GM13976 (cell line): ENCODE data around the gene GATA3.

Source experiments
- DNase-seq: peaks from one replicate; pipeline ENCODE4 v3.0.0; 2012; ENCODE audit warnings: low spot score
- in situ Hi-C: fragments of 300-500 bp; cut with MboI; formaldehyde crosslinking; loops from one replicate; pipeline ENCODE4 v1.12.0; 2022; ENCODE audit warnings: low sequenced_read_pairs, mixed read lengths, inconsistent platforms; ENCODE audit not compliant: unreplicated experiment
- TF ChIP-seq, protein P1 (sequence below): IDR thresholded peaks from 2 replicates; pipeline ENCODE4 v1.5.1; 2012; ENCODE audit warnings: borderline replicate concordance, mild to moderate bottlenecking; ENCODE audit not compliant: insufficient read depth; ENCODE audit errors: extremely low read depth, missing control alignments, control extremely low read depth

Gene GATA3

DNA sequence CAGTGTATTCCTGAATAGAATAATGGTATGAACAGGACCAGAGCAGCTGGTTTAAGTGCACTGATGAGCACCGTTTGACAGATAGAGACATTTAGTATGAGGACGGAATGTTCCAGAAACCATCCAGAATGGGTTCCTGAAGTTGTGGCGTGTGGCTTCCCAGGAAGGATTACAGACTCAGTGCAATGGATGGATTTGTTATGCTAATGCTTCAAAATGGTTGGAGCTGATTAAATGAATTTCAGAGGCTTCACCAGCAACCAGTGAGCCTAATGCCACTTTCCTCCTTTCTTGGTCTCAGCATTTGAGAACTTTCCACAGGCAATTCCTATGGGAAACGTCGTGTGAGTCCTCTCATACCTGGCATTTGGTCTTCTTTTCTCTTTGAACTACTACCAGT lies 9.9 kb downstream of the GATA3 start:
- DNase-seq = no peak
- TF ChIP-seq, protein P1, sequence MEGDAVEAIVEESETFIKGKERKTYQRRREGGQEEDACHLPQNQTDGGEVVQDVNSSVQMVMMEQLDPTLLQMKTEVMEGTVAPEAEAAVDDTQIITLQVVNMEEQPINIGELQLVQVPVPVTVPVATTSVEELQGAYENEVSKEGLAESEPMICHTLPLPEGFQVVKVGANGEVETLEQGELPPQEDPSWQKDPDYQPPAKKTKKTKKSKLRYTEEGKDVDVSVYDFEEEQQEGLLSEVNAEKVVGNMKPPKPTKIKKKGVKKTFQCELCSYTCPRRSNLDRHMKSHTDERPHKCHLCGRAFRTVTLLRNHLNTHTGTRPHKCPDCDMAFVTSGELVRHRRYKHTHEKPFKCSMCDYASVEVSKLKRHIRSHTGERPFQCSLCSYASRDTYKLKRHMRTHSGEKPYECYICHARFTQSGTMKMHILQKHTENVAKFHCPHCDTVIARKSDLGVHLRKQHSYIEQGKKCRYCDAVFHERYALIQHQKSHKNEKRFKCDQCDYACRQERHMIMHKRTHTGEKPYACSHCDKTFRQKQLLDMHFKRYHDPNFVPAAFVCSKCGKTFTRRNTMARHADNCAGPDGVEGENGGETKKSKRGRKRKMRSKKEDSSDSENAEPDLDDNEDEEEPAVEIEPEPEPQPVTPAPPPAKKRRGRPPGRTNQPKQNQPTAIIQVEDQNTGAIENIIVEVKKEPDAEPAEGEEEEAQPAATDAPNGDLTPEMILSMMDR = no peak
- in situ Hi-C loops = no loop called here

DNA sequence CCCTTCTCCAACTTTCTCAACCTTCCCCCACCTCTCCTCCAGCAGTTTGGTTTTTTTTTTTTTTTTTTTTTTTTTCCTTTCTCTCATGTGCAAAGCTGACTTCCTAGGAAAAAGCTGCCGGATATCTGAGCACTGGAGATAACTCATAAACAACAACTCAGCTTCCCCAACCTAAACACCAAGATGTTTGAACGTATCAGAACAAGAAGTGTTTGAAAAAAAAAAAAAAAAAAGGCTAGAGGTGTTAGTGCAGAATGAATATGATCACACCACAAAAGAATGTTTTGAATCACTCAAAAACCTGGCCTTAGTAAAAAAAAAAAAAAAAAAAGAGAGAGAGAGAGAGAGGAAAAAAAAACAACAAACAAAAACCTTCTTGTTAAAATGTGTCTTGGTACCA lies 11.2 kb downstream of the GATA3 start:
- no peak for DNase-seq
- in situ Hi-C loops = no loop called here

DNA sequence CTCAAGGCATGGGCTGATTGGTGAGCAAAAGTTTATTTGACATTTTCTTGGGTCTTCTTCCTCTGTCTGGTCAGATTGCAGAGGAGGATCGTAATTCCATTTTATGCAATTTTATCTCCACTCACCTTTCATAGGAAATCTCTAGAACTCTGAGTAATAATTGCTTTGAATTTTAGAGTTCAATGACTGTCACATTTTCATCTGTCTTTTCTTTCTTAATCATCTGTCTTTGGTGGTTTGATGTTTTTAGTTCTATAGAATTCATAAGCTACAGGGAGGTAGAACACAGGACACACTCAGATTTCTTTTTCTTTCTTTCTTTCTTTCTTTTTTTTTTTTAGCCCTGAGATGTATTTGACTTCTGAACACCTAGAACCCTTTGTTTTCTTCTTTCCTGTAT lies 11.6 kb downstream of the GATA3 start:
- TF ChIP-seq, protein P1 = no peak
- in situ Hi-C loops = no loop called here
- DNase-seq = no peak

More for the DNA sequence above, 11.2 kb downstream of the GATA3 start:
- TF ChIP-seq, protein P1 = no peak

DNA sequence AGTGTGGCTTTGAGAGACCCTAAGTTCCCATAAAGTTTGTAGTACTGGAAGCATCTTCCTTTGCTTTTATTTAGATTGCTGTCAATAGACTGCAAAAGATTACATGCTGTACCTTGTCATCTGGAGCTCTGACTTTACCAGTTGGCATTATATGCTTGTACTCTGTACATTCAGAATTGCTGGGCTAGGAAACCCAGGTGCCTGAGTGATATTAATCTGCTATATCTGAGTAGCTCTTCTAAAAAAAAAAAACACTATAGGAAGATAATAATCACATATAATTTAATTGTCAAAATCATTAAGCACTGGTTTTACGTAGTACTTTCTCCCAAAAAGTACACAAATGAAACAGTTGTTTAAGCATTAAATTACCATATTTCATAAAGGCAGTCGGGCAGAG lies 12.3 kb downstream of the GATA3 start:
- no peak for DNase-seq
- in situ Hi-C loops = no loop called here
- TF ChIP-seq, protein P1 = no peak

DNA sequence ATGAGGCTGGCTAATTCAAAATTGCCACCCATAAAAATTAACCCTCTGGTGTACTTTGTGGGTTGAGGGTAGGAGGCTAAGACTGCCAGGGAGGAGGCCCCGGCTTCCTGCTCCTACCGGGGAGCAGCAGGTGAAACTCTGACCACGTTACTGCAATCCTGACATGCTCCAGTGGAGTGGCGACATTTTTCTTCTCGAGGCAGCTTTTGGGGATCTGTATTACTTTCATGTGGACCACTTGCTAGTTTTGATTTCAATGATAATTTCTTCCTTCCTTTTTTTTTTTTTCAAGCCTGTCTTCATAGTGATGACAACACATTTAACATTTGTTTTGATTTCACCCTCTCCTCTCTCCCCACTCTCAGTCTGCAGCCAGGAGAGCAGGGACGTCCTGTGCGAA lies 14.6 kb downstream of the GATA3 start:
- DNase-seq = no peak
- in situ Hi-C loops = no loop called here
- TF ChIP-seq, protein P1 = no peak

DNA sequence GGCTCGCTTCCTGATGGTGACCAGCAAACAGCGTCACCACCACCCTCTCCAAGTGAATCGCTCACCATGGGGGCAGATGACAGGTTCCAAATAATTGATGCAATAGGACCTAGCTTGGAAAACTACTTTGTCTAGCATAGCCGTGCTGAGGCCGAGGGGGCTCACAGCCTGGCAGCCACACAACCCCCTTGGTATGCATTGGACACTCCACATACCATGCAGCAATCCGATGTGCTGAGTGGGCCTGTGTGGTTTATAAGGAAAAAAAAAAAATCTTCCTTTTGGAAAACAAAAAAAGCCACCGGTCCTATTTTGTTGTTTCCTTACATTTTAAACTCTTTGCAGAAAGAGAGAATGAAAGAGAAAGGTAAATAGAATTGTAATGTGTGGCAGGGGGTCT lies 15.1 kb downstream of the GATA3 start:
- in situ Hi-C loops = no loop called here
- TF ChIP-seq, protein P1 = no peak
- DNase-seq = no peak

DNA sequence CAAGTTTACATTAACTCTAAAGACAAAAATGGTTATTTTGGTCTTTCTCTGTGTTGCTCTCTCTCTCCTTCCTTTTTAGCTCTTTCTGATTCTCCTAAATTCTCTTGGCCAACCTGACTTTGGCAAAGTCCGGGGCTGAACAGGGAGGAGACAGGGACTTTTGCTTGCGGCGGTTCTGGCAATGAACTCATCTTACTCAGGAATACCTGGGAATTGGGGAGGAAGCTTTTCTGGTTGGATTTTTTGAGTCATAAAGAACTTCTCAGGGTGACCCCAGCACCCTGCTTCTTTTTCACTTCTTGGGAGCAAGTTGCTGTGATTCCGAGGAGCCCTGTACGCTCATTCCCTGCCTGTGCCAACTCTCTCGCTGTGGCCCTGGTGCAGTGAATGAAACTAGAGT lies 16.0 kb downstream of the GATA3 start:
- TF ChIP-seq, protein P1 = no peak
- DNase-seq = no peak
- in situ Hi-C loops = no loop called here
